ENCODE measurements around the gene CEBPE. TPM values are rescaled to one million over a fixed set of nuclear protein-coding genes. Genes with fewer than 3 reads are reported as not detected.
A peak's percentile ranks its signal among the peaks of the same experiment; 100 is the strongest.

CEBPE gene
- polyA plus RNA-seq, 1 of the 3 experiments (the other 2 are of a cell fraction), result not detected

GRCh38 chr14:23069413-23069806 lies 49.6 kb downstream of the CEBPE start:
- H3K4me1 ChIP-seq (ENCODE audit: control insufficient read depth in 1 of 2, insufficient read depth in 2 of 2, low read depth in 1 of 2, low read length in 1 of 2), result peaks cover 20 to 35% of the 10 kb centered on the region in 2 experiments
- no peak overlapping the region for H3K9ac ChIP-seq
- H3K79me2 ChIP-seq (ENCODE audit: insufficient read depth), result peaks cover 72% of the 10 kb centered on the region
- peaks cover 39% of the 10 kb centered on the region for H4K20me1 ChIP-seq (ENCODE audit: insufficient read depth)
- no peak overlapping the region; a peak in 1 of 4 replicates for H3K4me3 ChIP-seq (ENCODE audit: low read depth in 2 of 2, low read length in 1 of 2)
- TF ChIP-seq IRF3 (IDR thresholded peaks at IDR 0.05; ENCODE audit: low read depth, low read length), result no peak
- TF ChIP-seq MAX (IDR thresholded peaks at IDR 0.05; ENCODE audit: low read depth), result no peak
- TF ChIP-seq USF1 (IDR thresholded peaks at IDR 0.05; ENCODE audit: borderline replicate concordance, low read depth), result no peak
- TF ChIP-seq EZH2phosphoT487 (IDR thresholded peaks at IDR 0.05; ENCODE audit: borderline replicate concordance, low read depth), result no peak
- no peak for TF ChIP-seq RXRA (IDR thresholded peaks at IDR 0.05; ENCODE audit: borderline replicate concordance, low read depth)
- TF ChIP-seq GABPA (IDR thresholded peaks at IDR 0.05; ENCODE audit: low read depth), result no peak
- no peak for TF ChIP-seq FOXJ3 (CRISPR knock-in tag; IDR thresholded peaks at IDR 0.05)
- no peak for TF ChIP-seq YY1 (IDR thresholded peaks at IDR 0.05; ENCODE audit: low read depth)
- TF ChIP-seq GATA2 (CRISPR knock-in tag; IDR thresholded peaks at IDR 0.05), result no peak
- TF ChIP-seq FOSL2 (IDR thresholded peaks at IDR 0.05; ENCODE audit: borderline replicate concordance, low read depth), result no peak
- no peak for TF ChIP-seq TEAD4 (IDR thresholded peaks at IDR 0.05; ENCODE audit: borderline replicate concordance, insufficient read depth)
- no peaks in the 10 kb centered on the region for H3K27me3 ChIP-seq (ENCODE audit: insufficient read depth)
- 77% methylated on average over 4 of the region's 4 CpGs for WGBS (ENCODE audit: low lambda C conversion rate)
- ChIA-PET POLR2A (interaction anchor here (1.2 to 1.8 kb wide), 3 partner anchors 26 to 83 kb away, joined by 5 to 11 read pairs (median 5); partner anchors contain the start of genes ACIN1 and C14orf119), CTCF (interaction anchor here (0.5 to 33.1 kb wide), 46 partner anchors 9 to 226 kb away, joined by 3 to 1566 read pairs (median 6); partner anchors contain the start of genes ACIN1, AJUBA, C14orf119 and CDH24)
- H3F3A ChIP-seq (replicated peaks; ENCODE audit: insufficient read depth), result peaks cover 34% of the 10 kb centered on the region
- peak overlapping the region; percentile 35 to 40; a peak in 3 of 4 replicates for H3K27ac ChIP-seq (ENCODE audit: low read depth in 2 of 2, low read length in 1 of 2)
- DNase-seq, result no peak
- no peaks in the 10 kb centered on the region for H3K9me2 ChIP-seq
- H3K36me3 ChIP-seq (replicated peaks in 1 of 2; ENCODE audit: control insufficient read depth in 1 of 2, insufficient read depth in 2 of 2, low read length in 1 of 2), result peaks cover 49 to 54% of the 10 kb centered on the region in 2 experiments
- H2AFZ ChIP-seq (ENCODE audit: low read depth), result no peak overlapping the region
- no peaks in the 10 kb centered on the region for H3K9me3 ChIP-seq
- H3K4me2 ChIP-seq, result peak overlapping the region; percentile 45; the same call in 1 of the 2 replicates

- Histone ChIP-seq H2AFZ (ENCODE audit: low read depth) (no peak overlapping the region), H3F3A (replicated peaks; ENCODE audit: insufficient read depth) (peaks cover 34% of the 10 kb centered on the region), H3K79me2 (ENCODE audit: insufficient read depth) (peaks cover 68% of the 10 kb centered on the region), H3K36me3 (replicated peaks in 1 of 2; ENCODE audit: control insufficient read depth in 1 of 2, insufficient read depth in 2 of 2, low read length in 1 of 2) (peaks cover 50 to 56% of the 10 kb centered on the region in 2 experiments), H3K9me2 (no peaks in the 10 kb centered on the region), H3K9ac (no peak overlapping the region), H3K27ac (ENCODE audit: low read depth in 2 of 2, low read length in 1 of 2) (peak overlapping the region; percentile 35 to 40; a peak in 3 of 4 replicates), H4K20me1 (ENCODE audit: insufficient read depth) (peaks cover 39% of the 10 kb centered on the region), H3K4me2 (peak overlapping the region; percentile 45; the same call in 1 of the 2 replicates), H3K4me3 (ENCODE audit: low read depth in 2 of 2, low read length in 1 of 2) (peak overlapping the region in 1 of 2 experiments; percentile 50; a peak in 1 of 4 replicates), H3K4me1 (ENCODE audit: control insufficient read depth in 1 of 2, insufficient read depth in 2 of 2, low read depth in 1 of 2, low read length in 1 of 2) (peaks cover 20 to 35% of the 10 kb centered on the region in 2 experiments), H3K9me3 (no peaks in the 10 kb centered on the region), H3K27me3 (ENCODE audit: insufficient read depth) (no peaks in the 10 kb centered on the region)
- 35% methylated on average over 8 of the region's 8 CpGs for WGBS (ENCODE audit: low lambda C conversion rate)
- ChIA-PET POLR2A (interaction anchor here (0.8 to 1.8 kb wide), 4 partner anchors 10 to 83 kb away, joined by 3 to 11 read pairs (median 5); partner anchors contain the start of genes ACIN1 and C14orf119), CTCF (interaction anchor here (0.5 to 33.1 kb wide), 52 partner anchors 10 to 226 kb away, joined by 3 to 1566 read pairs (median 5); partner anchors contain the start of genes ACIN1, AJUBA, C14orf119 and CDH24)
- peak; percentile 89 for DNase-seq
- TF ChIP-seq IRF3 (IDR thresholded peaks at IDR 0.05; ENCODE audit: low read depth, low read length) (no peak), POLR2AphosphoS5 (IDR thresholded peaks at IDR 0.05; ENCODE audit: low read depth, low read length) (no peak), RCOR1 (IDR thresholded peaks at IDR 0.05; ENCODE audit: low read length) (peak; percentile 61; the same call in 1 of the 2 replicates), ZBTB33 (IDR thresholded peaks at IDR 0.05; ENCODE audit: borderline replicate concordance, low read depth) (no peak), CHD2 (IDR thresholded peaks at IDR 0.05; ENCODE audit: low read length, partially characterized antibody) (peak; percentile 64), GABPA (IDR thresholded peaks at IDR 0.05; ENCODE audit: low read depth) (no peak), FOSL2 (IDR thresholded peaks at IDR 0.05; ENCODE audit: borderline replicate concordance, low read depth) (no peak), TEAD4 (IDR thresholded peaks at IDR 0.05; ENCODE audit: borderline replicate concordance, insufficient read depth) (no peak), CTCF (IDR thresholded peaks at IDR 0.05) (peak; percentile 99)
These were observed 50.2 kb downstream of the CEBPE start for GRCh38 chr14:23068789-23069412.

Data from SK-N-SH (cell line).